ENCODE results near the gene RXRB.
"Not testable (repeated sequence)": the region's sequence is repeated elsewhere in the genome, so short reads cannot be mapped to it uniquely, and the experiment has no call there.

RXRB gene

GRCh38 chr6:33160728-33161344 lies 39.6 kb downstream of the RXRB start:
- no peak for DNase-seq

- no peak for DNase-seq
These were observed 40.4 kb downstream of the RXRB start for GRCh38 chr6:33160096-33160495.

GRCh38 chr6:33156964-33157363 lies 43.5 kb downstream of the RXRB start:
- DNase-seq, result no peak

GRCh38 chr6:33156561-33156960 lies 43.9 kb downstream of the RXRB start:
- no peak for DNase-seq

GRCh38 chr6:33154349-33154748 lies 46.1 kb downstream of the RXRB start:
- no peak for DNase-seq

- no peak for DNase-seq
These were observed 49.4 kb downstream of the RXRB start for GRCh38 chr6:33151050-33151449.

- not testable (repeated sequence) for DNase-seq
These were observed 49.9 kb downstream of the RXRB start for GRCh38 chr6:33150560-33150959.

- no peak for DNase-seq
These were observed 52.4 kb downstream of the RXRB start for GRCh38 chr6:33147807-33148666.

GRCh38 chr6:33144373-33144772 lies 56.1 kb downstream of the RXRB start:
- no peak for DNase-seq

Data from NCI-H2107 (cell line).